Stimulated activated CD8-positive, alpha-beta memory T cell treated with anti-CD3 and anti-CD28 coated beads, Interleukin-2, amount 100 ng/mL, for 1 hour (primary cell): Measurements from ENCODE around the gene MZT2A.
"Not testable (repeated sequence)": the region's sequence is repeated elsewhere in the genome, so short reads cannot be mapped to it uniquely, and the experiment has no call there.

Experiments used
- DNase-seq, 2 donors: peaks; one replicate each; pipeline ENCODE4 v3.0.0-alpha.2; 2020; ENCODE audit warnings: low read depth in 2 of 2

MZT2A gene

DNA sequence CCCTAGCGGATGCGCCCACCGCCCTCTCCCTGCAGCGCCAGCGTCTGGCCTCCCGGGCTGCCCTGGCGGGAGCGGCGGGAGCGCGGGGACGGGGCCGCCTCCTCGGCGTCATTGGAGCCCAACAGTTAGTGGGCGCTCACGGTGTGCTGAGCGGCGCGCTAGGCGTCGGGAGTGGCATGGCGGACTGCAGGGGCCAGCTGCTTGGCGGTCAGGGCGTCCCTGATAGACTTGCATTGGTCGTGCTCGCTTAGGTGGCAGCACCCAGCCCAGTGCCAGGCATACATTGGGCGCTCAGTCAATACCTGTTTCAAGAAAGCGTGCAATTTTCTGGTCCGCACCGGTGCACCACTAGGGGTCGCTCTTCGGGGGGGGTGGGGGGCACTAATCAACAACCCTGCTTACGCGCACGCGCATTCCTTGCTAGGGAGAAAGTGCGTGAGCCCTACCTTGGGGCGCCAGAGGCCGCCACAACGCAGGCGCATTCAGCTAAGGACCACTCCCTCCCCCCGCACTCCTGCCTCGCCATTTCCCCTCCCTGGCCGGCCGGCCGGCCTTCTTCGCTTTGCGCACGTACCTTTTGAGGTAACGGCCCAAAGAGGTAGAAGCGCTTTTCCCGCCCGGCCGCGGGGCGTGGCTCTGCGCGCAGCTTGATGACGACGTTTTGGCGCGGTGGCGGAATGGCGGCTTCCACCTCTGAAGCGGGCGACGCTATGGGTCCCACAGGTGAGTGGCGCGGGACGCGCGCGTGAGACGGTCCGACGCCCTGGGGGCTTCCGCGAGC, 411 bp upstream of the MZT2A start:
- peak; percentile 81 to 85 for DNase-seq

DNA sequence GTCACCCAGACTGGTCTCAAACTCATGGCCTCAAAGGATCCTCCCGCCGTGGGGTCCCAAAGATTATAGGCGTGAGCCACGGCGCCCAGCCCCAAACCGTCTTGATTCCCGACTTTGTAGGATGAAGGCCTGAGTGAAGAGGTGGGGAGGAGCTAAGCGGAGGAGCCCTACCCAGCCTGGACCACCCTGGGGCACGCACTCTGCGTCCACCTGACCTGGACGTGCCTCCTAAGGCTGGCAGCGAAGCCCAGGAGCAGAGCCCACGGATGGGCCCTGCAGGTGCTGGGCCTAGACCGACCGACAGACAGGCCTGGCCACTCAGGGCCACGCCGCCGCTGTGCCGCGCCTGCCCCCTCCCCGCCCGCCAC, 744 bp downstream of the MZT2A start:
- not testable (repeated sequence) for DNase-seq

DNA sequence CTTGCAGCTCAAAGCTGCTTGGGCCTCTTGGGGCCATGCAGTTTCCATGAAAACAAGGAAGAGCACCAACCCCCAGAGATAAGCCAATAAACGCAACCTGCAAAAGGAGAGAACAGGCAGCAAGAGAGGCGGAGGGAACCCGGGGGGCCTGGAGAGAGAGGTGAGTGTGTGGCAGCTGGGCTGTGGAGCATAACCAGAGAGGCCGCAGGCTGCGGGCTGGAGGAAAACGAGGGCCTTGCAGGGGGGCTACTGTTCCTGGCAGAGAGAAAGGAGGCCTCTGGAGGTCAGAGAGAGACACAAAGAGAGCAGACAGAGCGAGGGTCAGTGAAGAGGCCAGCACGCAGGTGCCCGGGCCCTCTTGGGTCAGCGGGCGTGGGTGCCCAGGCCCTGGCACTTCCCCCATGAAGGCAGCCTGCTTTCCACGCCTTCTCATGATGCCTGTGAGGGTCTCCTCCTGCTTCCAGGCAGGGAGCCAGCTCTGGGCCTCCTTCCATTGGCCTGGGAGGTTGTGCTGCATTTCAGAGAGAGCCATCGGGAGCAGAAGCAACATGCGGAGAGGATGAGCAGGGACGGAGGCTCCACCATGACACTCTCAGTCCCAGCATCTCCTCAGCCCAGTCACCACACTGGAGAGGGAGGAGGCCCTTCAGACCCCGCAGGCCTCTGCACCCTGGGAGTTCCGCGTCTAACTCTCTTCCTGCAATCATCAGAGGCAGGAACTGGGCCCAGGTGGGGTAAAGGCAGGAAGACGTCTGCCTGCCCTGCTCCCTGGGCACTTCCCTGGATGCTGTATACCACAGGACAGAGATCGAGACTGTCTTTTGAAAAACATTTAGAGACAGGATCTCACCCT, 1.4 kb downstream of the MZT2A start:
- DNase-seq: not testable (repeated sequence)

DNA sequence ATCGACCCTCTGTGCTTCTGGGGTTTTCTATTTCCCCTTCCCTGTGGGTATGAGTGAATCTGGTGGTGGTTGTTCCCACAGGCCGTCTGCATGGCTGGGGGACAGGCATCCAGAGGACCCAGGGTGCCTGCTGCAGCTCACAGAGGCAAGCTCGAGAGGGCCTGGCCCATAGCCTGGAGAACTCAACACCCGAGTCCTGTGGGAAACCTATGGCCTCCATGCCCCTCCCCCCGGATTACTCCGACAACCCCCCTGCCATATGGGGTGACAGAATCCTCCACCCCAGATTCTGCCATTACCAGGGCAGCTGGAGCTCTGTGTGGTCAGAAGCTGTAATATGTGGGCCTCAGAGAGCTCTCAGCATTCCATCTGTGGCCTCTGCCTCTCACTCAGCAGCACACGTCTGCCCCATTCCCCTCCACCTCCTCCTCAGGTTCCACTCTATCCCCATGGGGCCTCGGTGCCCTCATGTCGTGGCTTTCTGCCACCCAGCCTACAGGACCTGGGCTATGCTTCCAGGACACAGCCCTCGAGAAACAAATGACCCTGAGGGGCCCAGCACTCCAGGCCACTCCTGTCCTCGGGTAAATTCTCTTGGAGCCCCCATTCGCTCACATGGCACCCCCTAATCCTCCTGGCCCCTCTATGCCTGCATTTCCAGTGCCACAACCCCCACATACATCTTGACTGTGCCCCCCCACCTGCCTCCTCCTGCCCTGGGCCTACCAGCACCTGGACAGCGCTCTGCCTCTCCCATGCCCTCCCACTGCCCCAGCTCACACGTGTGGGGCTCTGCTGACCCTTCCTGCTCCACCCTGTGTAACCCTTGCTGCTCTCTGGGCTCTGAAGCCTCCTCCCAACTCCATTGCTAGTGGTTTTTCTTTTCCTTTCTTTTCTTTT, 3.6 kb downstream of the MZT2A start:
- DNase-seq: no peak

DNA sequence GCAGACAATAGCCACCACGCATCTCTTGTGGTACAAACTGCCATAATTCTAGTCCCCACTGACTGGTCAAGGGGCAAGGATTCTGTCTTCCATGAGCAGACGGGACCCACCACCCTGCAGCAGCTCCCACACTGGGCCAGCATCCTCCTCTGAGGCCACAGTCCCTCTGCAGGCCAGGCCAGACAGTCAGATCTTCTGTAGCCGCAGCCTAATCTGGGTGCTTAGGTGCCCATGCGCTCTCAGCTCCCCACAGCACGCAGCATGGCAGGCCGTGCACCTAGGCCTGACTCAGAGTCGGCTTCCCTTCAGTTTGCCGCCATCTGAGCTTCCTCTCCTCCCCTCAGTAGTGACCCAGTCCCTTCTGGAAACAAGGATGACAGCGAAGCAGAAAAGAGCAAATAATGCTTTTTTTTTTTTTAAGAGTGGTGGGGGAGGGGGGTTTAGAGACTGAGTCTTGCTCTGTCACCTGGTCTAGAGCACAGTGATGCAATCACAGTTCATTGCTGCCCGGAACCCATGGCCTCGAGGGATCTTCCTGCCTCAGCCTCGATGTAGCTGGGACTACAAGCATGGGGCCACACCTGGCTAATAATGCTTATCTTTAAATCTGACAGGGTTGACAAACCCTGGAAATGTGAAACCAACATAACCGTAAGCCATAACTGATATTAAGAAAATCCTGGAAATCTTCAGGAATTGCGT, 5.8 kb downstream of the MZT2A start:
- not testable (repeated sequence) for DNase-seq

DNA sequence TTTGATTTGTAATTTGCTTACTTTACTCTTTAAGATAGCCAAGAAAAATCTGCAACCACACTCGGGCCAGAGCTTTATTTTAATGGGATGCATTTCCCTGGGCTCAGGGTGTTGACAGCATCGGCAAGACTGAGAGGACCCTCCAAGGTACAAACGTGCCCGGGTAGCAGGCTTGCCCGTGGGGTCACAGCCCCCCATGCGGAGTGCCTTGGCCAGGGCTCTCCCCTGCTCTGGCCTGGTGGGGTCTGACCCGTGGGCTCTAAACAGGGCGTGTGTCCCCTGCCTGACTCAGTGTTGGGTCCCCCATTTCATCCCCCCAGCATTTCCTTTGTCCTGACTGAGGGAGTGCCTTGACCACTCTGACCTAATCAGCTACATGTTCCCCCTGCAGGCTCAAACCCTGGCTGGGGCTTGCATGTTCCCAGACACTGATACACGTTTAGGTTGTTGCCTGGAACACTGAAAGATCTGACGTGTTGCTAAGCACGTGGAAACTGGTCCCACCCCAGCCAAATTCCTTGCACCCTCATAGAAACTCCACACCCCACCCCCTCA, 7.2 kb downstream of the MZT2A start:
- not testable (repeated sequence) for DNase-seq

DNA sequence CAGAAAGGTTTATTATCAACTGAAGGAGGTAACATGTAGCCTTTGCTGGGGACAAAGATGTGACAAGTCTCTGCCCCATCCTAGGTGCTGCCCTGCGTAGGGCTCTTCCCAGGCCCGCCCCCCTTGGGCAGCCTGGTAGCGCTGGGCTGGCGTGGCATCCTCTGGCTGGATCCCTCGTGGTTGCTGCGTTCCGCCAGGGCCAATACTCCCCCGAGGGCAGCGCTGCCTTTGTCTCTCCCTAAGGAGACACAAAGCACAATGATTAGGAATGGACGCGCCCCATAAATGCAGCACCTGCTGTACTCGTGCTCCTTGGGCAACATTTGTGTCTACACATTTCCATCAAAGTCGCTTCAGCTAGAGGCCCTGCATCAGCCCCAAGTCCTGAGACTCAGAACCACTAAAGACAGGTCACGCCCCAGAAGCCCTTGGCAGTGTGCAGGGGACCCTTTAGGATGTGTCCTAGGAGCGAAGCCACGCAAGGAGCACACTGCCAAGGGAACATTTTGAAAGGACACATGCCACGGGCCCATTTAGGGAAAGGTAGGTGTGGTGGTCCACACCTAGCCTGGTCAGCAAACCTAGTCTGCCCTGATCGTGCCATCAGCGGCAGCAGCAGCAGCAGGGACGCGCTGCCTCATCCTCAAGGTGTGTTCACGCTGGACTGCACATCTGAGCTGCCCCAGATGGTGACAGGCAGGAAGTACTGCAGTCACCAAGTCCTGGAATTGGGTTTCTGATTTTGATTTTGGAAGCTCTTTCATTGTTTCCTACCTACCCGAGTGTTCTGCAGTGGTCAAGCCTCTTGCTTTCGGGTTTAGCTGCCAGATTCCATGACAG, 8.0 kb downstream of the MZT2A start:
- not testable (repeated sequence) for DNase-seq

DNA sequence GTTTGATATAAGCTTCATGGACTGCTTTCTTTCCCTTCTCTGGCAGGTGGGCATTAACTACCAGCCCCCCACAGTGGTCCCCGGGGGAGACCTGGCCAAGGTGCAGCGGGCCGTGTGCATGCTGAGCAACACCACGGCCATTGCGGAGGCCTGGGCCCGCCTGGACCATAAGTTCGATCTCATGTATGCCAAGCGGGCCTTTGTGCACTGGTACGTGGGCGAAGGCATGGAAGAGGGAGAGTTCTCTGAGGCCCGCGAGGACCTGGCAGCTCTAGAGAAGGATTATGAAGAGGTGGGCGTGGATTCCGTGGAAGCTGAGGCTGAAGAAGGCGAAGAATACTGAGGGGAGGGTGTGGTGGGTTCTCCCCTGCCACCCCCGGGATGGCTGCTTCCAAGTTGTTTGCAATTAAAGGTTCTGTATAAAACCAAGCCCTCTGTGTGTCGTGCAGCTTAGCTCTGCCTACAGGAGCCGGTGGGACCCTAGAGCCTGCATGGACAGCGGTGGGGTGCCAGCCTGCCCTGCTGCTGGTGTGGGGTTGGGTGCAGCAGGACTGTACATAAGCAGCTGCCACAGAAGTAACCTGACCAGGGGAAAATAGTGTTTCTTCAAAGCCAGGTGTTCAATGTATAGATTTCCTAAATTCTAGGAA, 9.6 kb downstream of the MZT2A start:
- DNase-seq: not testable (repeated sequence)

DNA sequence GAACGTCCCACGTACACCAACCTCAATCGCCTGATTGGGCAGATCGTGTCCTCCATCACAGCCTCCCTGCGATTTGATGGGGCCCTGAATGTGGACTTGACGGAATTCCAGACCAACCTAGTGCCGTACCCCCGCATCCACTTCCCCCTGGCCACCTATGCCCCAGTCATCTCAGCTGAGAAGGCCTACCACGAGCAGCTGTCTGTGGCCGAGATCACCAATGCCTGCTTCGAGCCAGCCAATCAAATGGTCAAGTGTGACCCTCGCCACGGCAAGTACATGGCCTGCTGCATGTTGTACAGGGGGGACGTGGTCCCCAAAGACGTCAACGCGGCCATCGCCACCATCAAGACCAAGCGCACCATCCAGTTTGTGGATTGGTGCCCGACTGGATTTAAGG, 11.8 kb downstream of the MZT2A start:
- DNase-seq: not testable (repeated sequence)

DNA sequence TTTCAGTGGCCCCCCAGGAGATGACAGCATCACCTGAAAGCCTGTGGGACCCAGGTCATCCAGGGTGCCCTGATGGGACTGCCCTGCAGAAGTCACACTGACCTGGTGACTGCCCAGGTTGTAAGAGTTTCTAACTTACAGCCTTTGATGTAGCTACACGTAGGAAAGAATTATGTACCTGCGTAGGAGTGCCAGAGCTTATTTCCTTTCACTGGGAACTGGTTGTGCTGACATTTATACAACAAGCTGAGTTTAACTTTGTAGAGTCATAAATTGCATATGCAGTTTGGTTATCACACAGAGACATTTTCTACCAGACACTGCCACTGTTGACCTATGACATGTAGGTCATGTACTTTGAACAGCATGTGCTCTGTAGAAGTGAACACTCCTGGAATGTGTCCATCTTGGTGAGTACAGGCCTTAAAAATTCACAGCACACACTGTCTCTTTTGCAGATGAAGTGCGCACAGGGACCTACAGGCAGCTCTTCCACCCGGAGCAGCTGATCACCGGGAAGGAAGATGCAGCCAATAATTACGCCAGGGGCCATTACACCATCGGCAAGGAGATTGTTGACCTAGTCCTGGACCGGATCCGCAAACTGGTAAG, 13.2 kb downstream of the MZT2A start:
- DNase-seq: not testable (repeated sequence)

DNA sequence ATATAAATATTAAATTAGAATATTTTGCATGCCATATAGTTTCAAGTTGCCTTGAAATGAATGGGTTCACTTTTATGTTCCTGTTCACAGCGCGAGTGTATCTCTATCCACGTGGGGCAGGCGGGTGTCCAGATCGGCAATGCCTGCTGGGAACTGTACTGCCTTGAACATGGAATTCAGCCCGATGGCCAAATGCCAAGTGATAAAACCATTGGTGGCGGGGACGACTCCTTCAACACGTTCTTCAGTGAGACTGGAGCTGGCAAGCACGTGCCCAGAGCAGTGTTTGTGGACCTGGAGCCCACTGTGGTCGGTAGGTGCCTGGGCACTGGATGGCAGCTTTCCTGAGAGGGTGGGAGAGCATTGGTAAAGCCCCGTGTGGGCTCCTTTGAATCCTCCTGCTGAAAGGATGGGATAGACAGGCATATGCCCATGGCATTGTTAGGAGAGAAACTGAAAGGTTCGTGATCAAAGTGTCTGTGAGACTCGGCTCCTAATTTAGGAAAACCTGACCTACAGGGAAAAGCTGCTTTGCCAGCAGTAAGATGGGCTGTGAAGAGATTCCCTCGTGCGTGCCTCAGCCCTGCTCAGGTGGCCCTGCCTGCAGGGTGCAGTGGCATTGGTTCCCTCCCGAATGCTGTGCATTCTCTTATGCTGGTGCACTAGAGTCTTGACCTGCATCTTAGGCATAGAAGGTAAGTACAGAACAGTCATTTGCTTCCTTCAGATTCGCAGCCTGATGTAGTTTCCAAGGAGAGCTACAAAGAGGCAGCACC, 13.9 kb downstream of the MZT2A start:
- DNase-seq: not testable (repeated sequence)

DNA sequence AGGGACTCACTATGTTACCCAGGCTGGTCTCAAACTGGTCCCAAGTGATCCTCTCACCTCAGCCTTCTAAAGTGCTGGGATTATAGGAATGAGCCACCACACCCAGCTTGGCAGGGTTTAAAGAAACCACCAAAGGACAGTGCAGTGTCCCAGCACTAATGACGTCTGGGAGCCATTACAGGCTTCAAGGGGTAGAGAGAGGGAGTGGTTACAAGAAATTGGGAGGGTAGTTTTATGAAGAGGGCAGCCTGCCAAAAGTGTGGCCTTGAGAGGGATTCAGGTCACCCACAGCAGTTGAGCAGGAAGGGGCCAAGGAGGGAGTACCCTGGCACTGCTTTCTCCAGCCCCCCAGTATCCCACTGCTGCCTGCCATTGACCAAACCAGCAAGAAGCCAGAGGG, 15.0 kb downstream of the MZT2A start:
- not testable (repeated sequence) for DNase-seq

DNA sequence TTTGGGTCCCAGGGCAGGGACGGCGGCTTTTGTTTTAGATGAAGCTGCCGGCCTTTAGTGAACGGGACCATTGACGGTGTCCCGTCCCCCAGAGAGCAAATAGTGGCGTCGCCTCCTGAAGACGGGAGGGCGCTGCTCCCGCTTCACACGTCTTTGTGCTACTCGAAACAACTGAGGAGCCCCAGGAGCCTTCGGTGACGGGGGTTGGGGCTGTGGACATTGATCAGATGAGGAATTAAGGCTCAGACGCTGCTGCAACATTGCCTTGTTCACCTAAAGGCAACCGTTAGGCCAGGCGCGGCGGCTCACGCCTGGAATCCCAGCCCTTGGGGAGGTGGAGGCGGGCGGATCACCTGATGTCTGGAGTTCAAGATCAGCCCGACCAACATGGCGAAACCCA, 15.8 kb downstream of the MZT2A start:
- DNase-seq: not testable (repeated sequence)

DNA sequence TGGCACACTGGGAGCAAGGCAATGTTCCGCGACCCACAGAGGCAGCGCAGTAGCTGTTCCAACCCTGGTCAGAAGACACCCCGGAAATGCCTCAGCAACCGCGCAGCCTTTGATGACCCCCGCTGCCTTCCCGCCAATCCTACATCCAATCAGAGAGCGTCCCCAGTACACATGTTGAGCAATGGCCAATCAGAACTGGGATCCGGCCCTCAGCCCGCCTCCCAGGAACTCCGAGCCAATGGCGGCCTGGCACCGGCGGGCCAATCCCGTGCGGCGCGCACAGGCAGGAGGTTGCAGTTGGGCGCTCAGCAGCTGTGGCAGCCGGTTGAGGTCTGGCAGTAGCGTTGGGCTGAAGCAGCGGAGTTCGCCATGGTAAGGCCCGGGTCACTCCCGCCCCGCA, 16.4 kb downstream of the MZT2A start, which contains the start of gene TUBA3D:
Gene TUBA3D, plus strand, starts transcription at position 289 of the 400 bp plus-strand sequence. Its CDS starts 81 bp downstream, at position 370.
- no peak for DNase-seq

DNA sequence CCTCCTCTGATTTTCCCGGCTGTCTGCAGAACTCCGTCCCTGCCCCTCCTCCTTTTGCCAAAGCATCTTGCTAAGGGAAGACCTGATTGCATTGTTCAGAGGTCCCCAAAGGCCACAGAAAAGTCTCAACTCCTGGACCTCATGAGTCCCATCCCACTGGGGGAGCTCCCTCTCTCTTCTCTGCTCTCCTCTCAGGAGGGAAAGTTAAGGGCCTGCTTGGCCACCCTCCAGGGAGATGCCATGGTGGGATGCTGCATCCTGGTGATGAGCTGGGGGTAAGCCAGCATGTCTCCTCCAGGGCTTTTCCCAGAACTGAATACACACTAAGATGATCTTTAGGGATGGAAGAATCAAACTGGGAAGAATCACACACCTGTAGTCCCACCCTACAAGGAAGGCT, 18.9 kb downstream of the MZT2A start:
- not testable (repeated sequence) for DNase-seq

DNA sequence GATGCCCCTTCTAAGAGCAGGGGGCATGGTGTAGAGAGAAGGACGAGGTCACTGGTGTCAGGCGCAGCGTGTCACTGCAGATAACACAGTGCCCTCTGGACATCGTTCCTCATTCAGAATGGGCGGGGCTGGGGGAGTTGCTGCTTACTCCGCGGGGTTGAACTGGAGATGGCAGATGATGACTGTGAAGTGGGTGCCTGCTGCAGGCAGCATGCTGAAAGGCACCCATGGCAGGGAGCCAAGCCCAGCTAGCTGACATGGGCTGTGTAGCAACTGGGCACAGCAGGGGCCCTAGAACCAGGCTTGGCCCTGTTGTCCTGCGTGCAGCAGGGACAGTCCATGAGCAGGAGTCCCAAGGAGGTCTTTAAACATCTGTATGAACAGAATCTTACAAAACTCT, 20.6 kb downstream of the MZT2A start:
- DNase-seq: not testable (repeated sequence)

DNA sequence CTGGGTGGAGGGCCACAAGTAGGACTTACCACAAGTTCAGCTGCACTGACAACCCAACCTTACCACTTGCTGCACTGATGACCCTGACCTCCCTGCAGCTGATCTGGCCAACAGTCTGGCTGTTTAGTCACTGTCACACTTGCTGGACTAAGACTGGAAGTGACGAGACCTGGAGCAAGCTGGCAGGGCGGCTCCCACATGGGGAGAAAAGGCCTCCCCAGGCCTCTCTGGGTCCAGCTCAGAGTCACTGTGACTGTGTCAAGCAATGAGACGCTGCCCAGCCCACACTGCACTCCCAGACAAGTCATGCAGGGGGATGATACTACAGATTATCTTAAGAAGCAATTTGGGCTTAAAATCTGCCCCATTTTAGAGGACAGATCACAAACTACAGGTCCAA, 21.3 kb downstream of the MZT2A start:
- not testable (repeated sequence) for DNase-seq

DNA sequence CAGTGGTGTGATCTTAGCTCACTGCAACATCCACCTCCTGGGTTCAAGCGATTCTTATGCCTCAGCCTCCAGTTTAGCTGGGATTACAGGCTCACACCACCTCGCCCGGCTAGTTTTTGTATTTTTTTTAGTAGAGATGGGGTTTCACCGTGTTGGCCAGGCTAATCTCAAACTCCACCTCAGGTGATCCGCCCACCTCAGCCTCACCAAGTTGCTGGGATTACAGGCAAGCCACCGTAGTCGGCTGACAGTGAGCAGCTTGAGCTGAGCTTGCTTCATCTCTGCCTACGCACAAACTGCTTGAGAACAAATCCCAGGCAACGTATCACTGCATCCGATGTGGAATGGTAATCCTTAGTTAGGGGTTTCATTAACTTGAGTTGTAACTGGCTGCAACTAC, 24.5 kb downstream of the MZT2A start:
- not testable (repeated sequence) for DNase-seq
